ENCODE data around the gene F2RL1. TPM values are rescaled to one million over a fixed set of nuclear protein-coding genes. Genes with fewer than 3 reads are reported as not detected.

Gene F2RL1
- total and polyA plus RNA-seq, 2 experiments from 2014 or later = 15.3 to 32.1 TPM

DNA sequence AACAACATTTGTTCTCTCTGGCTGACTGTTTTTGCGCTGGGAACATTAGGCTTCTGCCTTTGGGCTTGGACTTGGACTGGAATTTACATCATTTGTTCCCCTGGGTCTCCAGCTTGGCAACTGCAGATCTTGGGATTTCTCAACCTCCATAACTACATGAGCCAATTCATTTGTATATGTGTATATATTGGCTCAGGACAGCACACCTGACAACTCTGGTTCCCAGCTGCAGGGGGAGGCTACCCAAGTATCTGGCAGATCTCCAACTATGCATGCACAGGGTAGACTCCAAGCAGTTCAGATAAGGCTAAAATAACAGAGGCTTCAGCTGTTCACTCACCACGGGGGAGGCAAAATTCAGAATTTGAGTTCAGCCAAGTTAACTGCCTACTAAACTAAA, 31.6 kb upstream of the F2RL1 start (continued):
- TF ChIP-seq, protein P1, sequence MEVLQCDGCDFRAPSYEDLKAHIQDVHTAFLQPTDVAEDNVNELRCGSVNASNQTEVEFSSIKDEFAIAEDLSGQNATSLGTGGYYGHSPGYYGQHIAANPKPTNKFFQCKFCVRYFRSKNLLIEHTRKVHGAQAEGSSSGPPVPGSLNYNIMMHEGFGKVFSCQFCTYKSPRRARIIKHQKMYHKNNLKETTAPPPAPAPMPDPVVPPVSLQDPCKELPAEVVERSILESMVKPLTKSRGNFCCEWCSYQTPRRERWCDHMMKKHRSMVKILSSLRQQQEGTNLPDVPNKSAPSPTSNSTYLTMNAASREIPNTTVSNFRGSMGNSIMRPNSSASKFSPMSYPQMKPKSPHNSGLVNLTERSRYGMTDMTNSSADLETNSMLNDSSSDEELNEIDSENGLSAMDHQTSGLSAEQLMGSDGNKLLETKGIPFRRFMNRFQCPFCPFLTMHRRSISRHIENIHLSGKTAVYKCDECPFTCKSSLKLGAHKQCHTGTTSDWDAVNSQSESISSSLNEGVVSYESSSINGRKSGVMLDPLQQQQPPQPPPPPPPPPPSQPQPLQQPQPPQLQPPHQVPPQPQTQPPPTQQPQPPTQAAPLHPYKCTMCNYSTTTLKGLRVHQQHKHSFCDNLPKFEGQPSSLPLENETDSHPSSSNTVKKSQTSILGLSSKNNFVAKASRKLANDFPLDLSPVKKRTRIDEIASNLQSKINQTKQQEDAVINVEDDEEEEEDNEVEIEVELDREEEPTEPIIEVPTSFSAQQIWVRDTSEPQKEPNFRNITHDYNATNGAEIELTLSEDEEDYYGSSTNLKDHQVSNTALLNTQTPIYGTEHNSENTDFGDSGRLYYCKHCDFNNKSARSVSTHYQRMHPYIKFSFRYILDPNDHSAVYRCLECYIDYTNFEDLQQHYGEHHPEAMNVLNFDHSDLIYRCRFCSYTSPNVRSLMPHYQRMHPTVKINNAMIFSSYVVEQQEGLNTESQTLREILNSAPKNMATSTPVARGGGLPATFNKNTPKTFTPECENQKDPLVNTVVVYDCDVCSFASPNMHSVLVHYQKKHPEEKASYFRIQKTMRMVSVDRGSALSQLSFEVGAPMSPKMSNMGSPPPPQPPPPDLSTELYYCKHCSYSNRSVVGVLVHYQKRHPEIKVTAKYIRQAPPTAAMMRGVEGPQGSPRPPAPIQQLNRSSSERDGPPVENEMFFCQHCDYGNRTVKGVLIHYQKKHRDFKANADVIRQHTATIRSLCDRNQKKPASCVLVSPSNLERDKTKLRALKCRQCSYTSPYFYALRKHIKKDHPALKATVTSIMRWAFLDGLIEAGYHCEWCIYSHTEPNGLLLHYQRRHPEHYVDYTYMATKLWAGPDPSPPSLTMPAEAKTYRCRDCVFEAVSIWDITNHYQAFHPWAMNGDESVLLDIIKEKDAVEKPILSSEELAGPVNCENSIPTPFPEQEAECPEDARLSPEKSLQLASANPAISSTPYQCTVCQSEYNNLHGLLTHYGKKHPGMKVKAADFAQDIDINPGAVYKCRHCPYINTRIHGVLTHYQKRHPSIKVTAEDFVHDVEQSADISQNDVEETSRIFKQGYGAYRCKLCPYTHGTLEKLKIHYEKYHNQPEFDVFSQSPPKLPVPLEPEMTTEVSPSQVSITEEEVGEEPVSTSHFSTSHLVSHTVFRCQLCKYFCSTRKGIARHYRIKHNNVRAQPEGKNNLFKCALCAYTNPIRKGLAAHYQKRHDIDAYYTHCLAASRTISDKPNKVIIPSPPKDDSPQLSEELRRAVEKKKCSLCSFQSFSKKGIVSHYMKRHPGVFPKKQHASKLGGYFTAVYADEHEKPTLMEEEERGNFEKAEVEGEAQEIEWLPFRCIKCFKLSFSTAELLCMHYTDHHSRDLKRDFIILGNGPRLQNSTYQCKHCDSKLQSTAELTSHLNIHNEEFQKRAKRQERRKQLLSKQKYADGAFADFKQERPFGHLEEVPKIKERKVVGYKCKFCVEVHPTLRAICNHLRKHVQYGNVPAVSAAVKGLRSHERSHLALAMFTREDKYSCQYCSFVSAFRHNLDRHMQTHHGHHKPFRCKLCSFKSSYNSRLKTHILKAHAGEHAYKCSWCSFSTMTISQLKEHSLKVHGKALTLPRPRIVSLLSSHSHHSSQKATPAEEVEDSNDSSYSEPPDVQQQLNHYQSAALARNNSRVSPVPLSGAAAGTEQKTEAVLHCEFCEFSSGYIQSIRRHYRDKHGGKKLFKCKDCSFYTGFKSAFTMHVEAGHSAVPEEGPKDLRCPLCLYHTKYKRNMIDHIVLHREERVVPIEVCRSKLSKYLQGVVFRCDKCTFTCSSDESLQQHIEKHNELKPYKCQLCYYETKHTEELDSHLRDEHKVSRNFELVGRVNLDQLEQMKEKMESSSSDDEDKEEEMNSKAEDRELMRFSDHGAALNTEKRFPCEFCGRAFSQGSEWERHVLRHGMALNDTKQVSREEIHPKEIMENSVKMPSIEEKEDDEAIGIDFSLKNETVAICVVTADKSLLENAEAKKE (CRISPR knock-in tag; IDR thresholded peaks at IDR 0.05) = no peak
- TF ChIP-seq POLR2AphosphoS5 (IDR thresholded peaks at IDR 0.05; ENCODE audit: low read depth) (no peak), ETS1 (IDR thresholded peaks at IDR 0.05) (no peak), ZNF114 (CRISPR knock-in tag; IDR thresholded peaks at IDR 0.05) (no peak), JUNB (IDR thresholded peaks at IDR 0.05; ENCODE audit: unreplicated experiment) (no peak)

DNA sequence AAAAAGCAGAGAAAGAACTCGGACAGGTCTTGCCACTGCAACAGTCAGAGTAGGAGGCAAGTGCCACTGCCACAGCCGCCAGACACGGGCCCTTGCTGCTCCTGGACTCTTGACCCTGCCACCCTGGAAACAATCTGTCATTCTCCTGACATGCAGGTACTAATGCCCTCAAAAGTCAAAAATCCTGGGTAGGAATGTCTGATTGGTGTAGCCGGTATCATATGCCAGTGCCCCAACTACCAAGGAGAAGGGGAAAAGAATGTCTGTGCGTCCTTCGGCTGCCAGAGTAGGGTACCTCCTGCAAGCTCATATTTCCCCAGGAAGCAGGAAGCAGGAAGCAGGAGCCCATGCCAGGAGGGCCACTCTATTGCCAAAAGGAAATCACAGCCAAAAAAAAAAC, 30.5 kb upstream of the F2RL1 start:
- no peak overlapping the region for H3K27ac ChIP-seq (ENCODE audit: low read depth)
- H3K36me3 ChIP-seq (ENCODE audit: insufficient read depth) = no peaks in the 10 kb centered on the region
- peaks cover 9% of the 10 kb centered on the region for H3K4me1 ChIP-seq (ENCODE audit: insufficient read depth)
- no peak overlapping the region for H3K4me2 ChIP-seq
- TF ChIP-seq EZH2phosphoT487 (IDR thresholded peaks at IDR 0.05; ENCODE audit: unreplicated experiment) = no peak
- no peak for TF ChIP-seq EZH2 (IDR thresholded peaks at IDR 0.05; ENCODE audit: low read depth, unreplicated experiment)
- TF ChIP-seq ZNF114 (CRISPR knock-in tag; IDR thresholded peaks at IDR 0.05) = no peak
- TF ChIP-seq STAT1 (IDR thresholded peaks at IDR 0.05; ENCODE audit: unreplicated experiment) = no peak
- TF ChIP-seq, protein P1 (CRISPR knock-in tag; IDR thresholded peaks at IDR 0.05) = no peak
- TF ChIP-seq JUNB (IDR thresholded peaks at IDR 0.05; ENCODE audit: unreplicated experiment) = no peak
- Mint-ChIP-seq H3K36me3 (ENCODE audit: low read depth) (no peaks in the 10 kb centered on the region; the same call in 2 of the 3 replicates), H3K4me3 (no peak overlapping the region), H3K27ac (peak overlapping the region; percentile 64; the same call in 1 of the 2 replicates), H3K9me3 (no peaks in the 10 kb centered on the region), H3K27me3 (ENCODE audit: insufficient read depth, low read depth, poor library complexity) (peaks cover 2% of the 10 kb centered on the region), H3K4me1 (peaks cover 47% of the 10 kb centered on the region)
- ATAC-seq (peak; percentile 45), DNase-seq (ENCODE audit: low spot score) (no peak)
- no peaks in the 10 kb centered on the region for H3F3A ChIP-seq (replicated peaks; ENCODE audit: low read depth)
- no peak overlapping the region for H2AFZ ChIP-seq
- H3K9me2 ChIP-seq (ENCODE audit: insufficient read depth) = no peaks in the 10 kb centered on the region
- H3K79me2 ChIP-seq (replicated peaks; ENCODE audit: insufficient read depth) = no peaks in the 10 kb centered on the region
- no peaks in the 10 kb centered on the region for H3K27me3 ChIP-seq (ENCODE audit: insufficient read depth)
- no peak overlapping the region for H3K4me3 ChIP-seq
- H4K20me1 ChIP-seq (replicated peaks; ENCODE audit: insufficient read depth) = no peaks in the 10 kb centered on the region
